ENCODE results near the gene PSMG3. TPM values are rescaled to one million over a fixed set of nuclear protein-coding genes. Genes with fewer than 3 reads are reported as not detected.
"Not testable (repeated sequence)": the region's sequence is repeated elsewhere in the genome, so short reads cannot be mapped to it uniquely, and the experiment has no call there.

The PSMG3 gene
- total RNA-seq, 1 donor from 2014 or later = 34.1 TPM

- H3K27me3 ChIP-seq = no peaks in the 10 kb centered on the region
- no peak overlapping the region for H3K4me3 ChIP-seq
- TF ChIP-seq, protein P1, sequence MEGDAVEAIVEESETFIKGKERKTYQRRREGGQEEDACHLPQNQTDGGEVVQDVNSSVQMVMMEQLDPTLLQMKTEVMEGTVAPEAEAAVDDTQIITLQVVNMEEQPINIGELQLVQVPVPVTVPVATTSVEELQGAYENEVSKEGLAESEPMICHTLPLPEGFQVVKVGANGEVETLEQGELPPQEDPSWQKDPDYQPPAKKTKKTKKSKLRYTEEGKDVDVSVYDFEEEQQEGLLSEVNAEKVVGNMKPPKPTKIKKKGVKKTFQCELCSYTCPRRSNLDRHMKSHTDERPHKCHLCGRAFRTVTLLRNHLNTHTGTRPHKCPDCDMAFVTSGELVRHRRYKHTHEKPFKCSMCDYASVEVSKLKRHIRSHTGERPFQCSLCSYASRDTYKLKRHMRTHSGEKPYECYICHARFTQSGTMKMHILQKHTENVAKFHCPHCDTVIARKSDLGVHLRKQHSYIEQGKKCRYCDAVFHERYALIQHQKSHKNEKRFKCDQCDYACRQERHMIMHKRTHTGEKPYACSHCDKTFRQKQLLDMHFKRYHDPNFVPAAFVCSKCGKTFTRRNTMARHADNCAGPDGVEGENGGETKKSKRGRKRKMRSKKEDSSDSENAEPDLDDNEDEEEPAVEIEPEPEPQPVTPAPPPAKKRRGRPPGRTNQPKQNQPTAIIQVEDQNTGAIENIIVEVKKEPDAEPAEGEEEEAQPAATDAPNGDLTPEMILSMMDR (IDR thresholded peaks at IDR 0.05) = no peak
Observed at GRCh38 chr7:1587738-1588137, 17.9 kb upstream of the PSMG3 start.

GRCh38 chr7:1586827-1587705 lies 17.2 kb upstream of the PSMG3 start:
- Histone ChIP-seq H3K4me3 (no peak overlapping the region), H3K9me3 (peaks cover 0 to 9% of the 10 kb centered on the region in 2 donors), H3K4me1 (no peaks in the 10 kb centered on the region), H3K27me3 (no peaks in the 10 kb centered on the region), H3K36me3 (no peaks in the 10 kb centered on the region), H3K27ac (no peak overlapping the region)
- TF ChIP-seq, protein P1 (IDR thresholded peaks at IDR 0.05) = no peak
- intact Hi-C loops (cut with DNase I) = no loop called here
- DNase-seq (ENCODE audit: low spot score in 2 of 2) = no peak

More at GRCh38 chr7:1587738-1588137, 17.9 kb upstream of the PSMG3 start:
- intact Hi-C loops (cut with DNase I) = no loop called here
- H3K4me1 ChIP-seq = no peaks in the 10 kb centered on the region
- no peak for DNase-seq (ENCODE audit: low spot score in 2 of 2)
- H3K27ac ChIP-seq = no peak overlapping the region
- peaks cover 0 to 9% of the 10 kb centered on the region in 2 donors for H3K9me3 ChIP-seq
- H3K36me3 ChIP-seq = no peaks in the 10 kb centered on the region

DNA sequence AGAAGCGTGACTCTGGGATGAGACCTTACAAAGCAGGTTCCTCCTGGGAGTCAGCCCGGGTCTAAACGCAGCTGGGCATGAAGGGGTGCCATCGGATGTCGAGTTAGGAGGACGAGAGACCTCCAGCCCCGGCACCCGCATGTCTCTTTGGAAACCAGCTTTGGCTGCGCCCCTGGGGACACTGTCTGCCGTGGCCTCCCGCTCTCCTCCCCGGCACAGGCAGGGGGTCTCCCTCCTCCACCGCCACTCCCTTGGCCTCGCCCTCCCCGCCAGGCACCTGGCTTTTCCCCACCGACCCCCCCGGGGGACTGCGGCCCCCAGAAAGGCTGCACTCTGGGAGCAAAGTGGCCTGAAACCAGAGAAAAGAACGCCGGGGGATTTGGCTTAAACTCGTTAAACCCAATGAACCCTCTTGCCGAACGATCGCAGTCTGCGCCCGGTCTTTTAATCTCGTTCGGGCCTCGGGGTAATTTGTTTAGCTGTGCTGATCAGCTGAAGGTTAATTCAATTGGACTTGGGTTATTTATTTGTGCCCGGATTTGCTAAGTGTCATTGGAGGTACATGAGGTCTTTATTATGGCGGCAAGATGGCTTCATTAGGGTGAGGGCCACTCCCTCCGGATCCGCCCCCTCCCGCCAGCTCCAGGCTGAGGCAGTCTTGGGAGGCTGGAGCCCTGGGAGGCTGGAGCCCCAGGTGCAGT lies 16.4 kb upstream of the PSMG3 start:
- peaks cover 0 to 9% of the 10 kb centered on the region in 2 donors for H3K9me3 ChIP-seq
- H3K27me3 ChIP-seq = no peaks in the 10 kb centered on the region
- TF ChIP-seq, protein P1 (IDR thresholded peaks at IDR 0.05) = no peak
- intact Hi-C loops (cut with DNase I) = no loop called here
- DNase-seq (ENCODE audit: low spot score in 2 of 2) = no peak
- no peak overlapping the region for H3K27ac ChIP-seq
- no peaks in the 10 kb centered on the region for H3K36me3 ChIP-seq
- no peaks in the 10 kb centered on the region for H3K4me1 ChIP-seq
- H3K4me3 ChIP-seq = no peak overlapping the region

GRCh38 chr7:1585142-1585981 lies 15.5 kb upstream of the PSMG3 start:
- peaks cover 0 to 9% of the 10 kb centered on the region in 2 donors for H3K9me3 ChIP-seq
- H3K4me3 ChIP-seq = no peak overlapping the region
- no peaks in the 10 kb centered on the region for H3K27me3 ChIP-seq
- DNase-seq (ENCODE audit: low spot score in 2 of 2) = no peak
- intact Hi-C loops (cut with DNase I) = no loop called here
- no peaks in the 10 kb centered on the region for H3K36me3 ChIP-seq
- no peaks in the 10 kb centered on the region for H3K4me1 ChIP-seq
- TF ChIP-seq, protein P1 (IDR thresholded peaks at IDR 0.05) = no peak
- H3K27ac ChIP-seq = no peak overlapping the region

DNA sequence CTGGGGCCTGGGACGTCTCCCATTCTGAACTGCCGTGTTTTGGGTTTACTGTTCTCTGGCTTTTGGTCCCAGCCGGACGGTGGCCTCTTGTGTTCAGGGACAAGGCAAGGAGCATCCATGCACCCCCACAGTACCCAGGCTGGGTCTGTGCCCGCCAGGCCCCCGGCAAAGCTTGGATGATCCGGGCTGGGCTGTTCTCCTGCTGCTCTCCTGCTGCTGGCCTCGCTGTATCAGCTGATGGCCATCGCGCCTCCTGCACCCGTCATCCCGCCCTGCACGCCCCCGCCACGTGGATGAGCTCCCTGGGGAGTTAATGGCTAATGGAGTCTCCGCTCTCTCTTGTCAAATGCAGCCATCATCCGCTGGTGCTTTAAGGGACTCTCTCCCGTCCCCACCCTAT lies 14.9 kb upstream of the PSMG3 start:
- no peak for DNase-seq (ENCODE audit: low spot score in 2 of 2)
- H3K27ac ChIP-seq = no peak overlapping the region
- no peaks in the 10 kb centered on the region for H3K27me3 ChIP-seq
- TF ChIP-seq, protein P1 (IDR thresholded peaks at IDR 0.05) = no peak
- peaks cover 0 to under 1% of the 10 kb centered on the region in 2 donors for H3K4me1 ChIP-seq
- H3K9me3 ChIP-seq = peaks cover 0 to 9% of the 10 kb centered on the region in 2 donors
- no peak overlapping the region for H3K4me3 ChIP-seq
- no peaks in the 10 kb centered on the region for H3K36me3 ChIP-seq
- intact Hi-C loops (cut with DNase I) = loop anchor here (5.0 kb wide), 1 partner anchor 623 kb away; no protein-coding TSS in a partner anchor

DNA sequence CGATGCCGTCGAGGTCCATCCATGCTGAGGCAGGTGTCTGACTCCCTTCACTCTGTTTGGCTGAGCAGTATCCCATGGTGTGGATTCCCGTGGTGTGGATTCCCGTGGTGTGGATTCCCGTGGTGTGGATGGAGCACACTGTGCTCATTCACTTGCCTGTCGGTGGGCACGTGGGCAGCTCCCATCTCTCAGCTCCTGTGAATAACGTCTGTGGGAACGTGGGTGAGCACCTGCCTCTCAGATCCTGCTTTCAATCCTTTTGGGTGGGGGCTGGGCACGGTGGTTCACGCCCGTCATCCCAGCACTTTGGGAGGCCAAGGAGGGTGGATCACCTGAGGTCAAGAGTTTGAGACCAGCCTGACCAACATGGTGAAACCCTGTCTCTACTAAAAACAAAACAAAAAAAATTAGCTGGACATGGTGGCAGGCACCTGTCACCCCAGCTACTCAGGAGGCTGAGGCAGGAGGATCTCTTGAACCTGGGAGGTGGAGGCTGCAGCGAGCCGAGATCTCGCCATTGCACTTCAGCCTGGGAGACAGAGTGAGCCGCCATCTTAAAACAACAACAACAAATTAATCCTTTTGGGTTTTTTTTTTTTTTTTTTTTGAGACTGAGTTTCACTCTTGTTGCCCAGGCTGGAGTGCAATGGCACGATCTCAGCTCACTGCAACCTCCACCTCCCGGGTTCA lies 13.6 kb upstream of the PSMG3 start:
- H3K27me3 ChIP-seq; H3K36me3 ChIP-seq; H3K4me1 ChIP-seq; DNase-seq (ENCODE audit: low spot score in 2 of 2); H3K27ac ChIP-seq; H3K9me3 ChIP-seq; H3K4me3 ChIP-seq: not testable (repeated sequence)
- intact Hi-C loops (cut with DNase I) = loop anchor here (5.0 kb wide), 1 partner anchor 624 kb away; no protein-coding TSS in a partner anchor
